GM13976 (cell line): ENCODE data around the gene IFFO2.

Source experiments
- DNase-seq: peaks from one replicate; pipeline ENCODE4 v3.0.0; 2012; ENCODE audit warnings: low spot score
- CTCF ChIP-seq: IDR thresholded peaks from 2 replicates; pipeline ENCODE4 v1.5.1; 2012; ENCODE audit warnings: borderline replicate concordance, mild to moderate bottlenecking; ENCODE audit not compliant: insufficient read depth; ENCODE audit errors: extremely low read depth, missing control alignments, control extremely low read depth
- in situ Hi-C: fragments of 300-500 bp; cut with MboI; formaldehyde crosslinking; loops from one replicate; pipeline ENCODE4 v1.12.0; 2022; ENCODE audit warnings: low sequenced_read_pairs, mixed read lengths, inconsistent platforms; ENCODE audit not compliant: unreplicated experiment

Gene IFFO2

GRCh38 chr1:18922319-18922726 is 34.2 kb downstream of the IFFO2 start:
- DNase-seq: no peak
- no peak for TF ChIP-seq CTCF
- in situ Hi-C loops: loop anchor here (25.0 kb wide), 1 partner anchor 165 kb away; no protein-coding TSS in a partner anchor

GRCh38 chr1:18921516-18922251 is 34.8 kb downstream of the IFFO2 start:
- in situ Hi-C loops: loop anchor here (25.0 kb wide), 1 partner anchor 166 kb away; no protein-coding TSS in a partner anchor
- no peak for DNase-seq
- TF ChIP-seq CTCF: no peak

- no peak for DNase-seq
- in situ Hi-C loops: loop anchor here (25.0 kb wide), 1 partner anchor 166 kb away; no protein-coding TSS in a partner anchor
- TF ChIP-seq CTCF: no peak
Observed at GRCh38 chr1:18920931-18921330, 35.5 kb downstream of the IFFO2 start.

DNA sequence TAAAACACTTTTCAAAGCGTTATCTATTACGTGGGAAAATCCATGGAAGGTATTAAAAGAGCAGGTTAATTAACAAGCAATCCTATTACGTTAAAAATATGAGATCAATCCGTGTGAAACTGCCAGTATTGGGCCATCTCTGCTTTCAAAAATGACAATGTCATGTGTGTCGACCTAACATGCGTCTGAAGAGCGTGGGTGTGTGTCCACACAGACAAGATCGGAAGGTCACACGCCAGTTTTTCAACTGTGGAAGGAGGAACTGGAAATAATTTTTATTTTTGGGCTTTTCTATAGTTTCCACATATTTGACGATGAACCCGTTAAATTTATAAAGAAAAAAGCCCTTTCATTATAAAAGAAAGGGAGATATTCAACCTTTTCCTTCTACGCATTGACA is 36.5 kb downstream of the IFFO2 start:
- in situ Hi-C loops: loop anchor here (25.0 kb wide), 1 partner anchor 167 kb away; no protein-coding TSS in a partner anchor
- DNase-seq: no peak
- no peak for TF ChIP-seq CTCF

- TF ChIP-seq CTCF: no peak
- DNase-seq: no peak
- in situ Hi-C loops: loop anchor here (25.0 kb wide), 1 partner anchor 168 kb away; no protein-coding TSS in a partner anchor
Observed at GRCh38 chr1:18919197-18919905, 37.1 kb downstream of the IFFO2 start.

- DNase-seq: no peak
- in situ Hi-C loops: loop anchor here (25.0 kb wide), 1 partner anchor 169 kb away; no protein-coding TSS in a partner anchor
- TF ChIP-seq CTCF: no peak
Observed at GRCh38 chr1:18918417-18918816, 38.1 kb downstream of the IFFO2 start.
